Left renal pelvis (tissue), 4 donors: ENCODE measurements around the gene SFI1. TPM values are rescaled to one million over a fixed set of nuclear protein-coding genes. Genes with fewer than 3 reads are reported as not detected.
A peak's percentile ranks its signal among the peaks of the same experiment; 100 is the strongest.

Experiments
- DNase-seq, 4 donors: peaks; one replicate each; pipeline ENCODE4 v3.0.0-alpha.2; 2013; ENCODE audit warnings: low read depth in 4 of 4, low spot score in 3 of 4
- polyA plus RNA-seq, 4 donors: library from polyadenylated mRNA; unstranded; fragments of 120-200 nt; gene quantifications; one replicate each; pipeline ENCODE4 v1.2.1, GENCODE V29; 2013; ENCODE audit not compliant: insufficient read length in 4 of 4

SFI1 gene
- polyA plus RNA-seq, 4 donors, result 17.2 to 49.3 (median 23.6) TPM

DNA sequence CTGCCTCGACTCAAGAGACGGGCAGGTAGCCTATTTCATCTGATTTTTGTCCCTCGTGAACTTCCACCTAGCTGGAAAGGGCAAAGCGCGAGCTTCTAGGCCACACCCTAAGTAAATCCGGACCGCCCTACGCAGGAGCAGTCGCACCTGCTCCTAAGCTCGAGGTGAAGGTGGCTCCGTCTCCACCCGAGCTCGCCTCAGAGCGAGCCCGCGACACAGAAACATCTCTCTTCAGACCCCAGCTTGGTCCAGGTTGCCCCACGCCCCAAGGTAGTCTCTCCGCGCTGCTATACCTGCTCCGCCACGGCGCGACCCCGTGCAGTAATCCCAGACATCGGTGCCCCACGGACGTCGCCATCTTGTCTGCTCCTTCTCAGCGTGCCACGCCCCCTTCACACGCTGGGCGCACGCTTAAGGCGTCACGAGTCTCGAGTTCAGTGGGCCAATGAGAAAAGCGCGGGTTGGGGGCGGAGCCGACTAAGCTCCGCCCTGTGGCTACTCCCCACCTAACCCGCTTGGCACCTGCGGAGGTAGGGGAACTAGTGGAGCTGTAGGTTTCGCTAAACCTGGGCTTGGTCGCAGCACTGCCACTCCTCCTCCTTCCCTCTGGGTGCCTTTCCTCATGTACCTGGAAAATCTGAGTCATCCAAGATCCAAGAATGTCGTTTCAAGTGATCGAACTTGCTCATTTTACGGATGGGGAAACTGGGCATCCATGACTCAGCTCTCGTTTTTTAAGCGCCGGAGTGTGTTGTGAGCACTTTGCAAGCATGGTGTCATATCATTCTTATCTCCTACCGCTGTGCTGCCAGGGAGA is 165.7 kb downstream of the SFI1 start, which contains the start of gene PISD:
Gene PISD (minus strand): TSS at position 365 of the 817 bp plus-strand sequence. CDS start 7 bp downstream, at position 358.
- peak; percentile 89 to 95 (median 94) for DNase-seq

- no peak for DNase-seq
Observed at GRCh38 chr22:31662668-31663037, 166.3 kb downstream of the SFI1 start.

Other genes with a start within 250 kb of the SFI1 start
- 10 to 100 TPM in 3 of 4 donors, 1 to 10 TPM in 1; 8.1 to 15.1 (median 12.9) TPM for gene PIK3IP1, start 204.0 kb upstream of the SFI1 start, polyA plus RNA-seq
- gene PATZ1, start 150.2 kb upstream of the SFI1 start, polyA plus RNA-seq, result 10 to 100 TPM; 37.5 to 82.6 (median 73.0) TPM
- gene DRG1, start 96.9 kb upstream of the SFI1 start, polyA plus RNA-seq, result 10 to 100 TPM; 67.1 to 93.8 (median 87.3) TPM
- 10 to 100 TPM; 40.7 to 49.5 (median 46.5) TPM for gene EIF4ENIF1, start 6.7 kb upstream of the SFI1 start, polyA plus RNA-seq
- gene PISD, start 165.7 kb downstream of the SFI1 start, polyA plus RNA-seq, result 10 to 100 TPM; 23.2 to 40.4 (median 28.6) TPM